ENCODE measurements around the gene IQGAP3. TPM values are rescaled to one million over a fixed set of nuclear protein-coding genes. Genes with fewer than 3 reads are reported as not detected.
A peak's percentile ranks its signal among the peaks of the same experiment; 100 is the strongest.

Gene IQGAP3
- total RNA-seq, 1 experiment from 2014 or later = 48.3 TPM

DNA sequence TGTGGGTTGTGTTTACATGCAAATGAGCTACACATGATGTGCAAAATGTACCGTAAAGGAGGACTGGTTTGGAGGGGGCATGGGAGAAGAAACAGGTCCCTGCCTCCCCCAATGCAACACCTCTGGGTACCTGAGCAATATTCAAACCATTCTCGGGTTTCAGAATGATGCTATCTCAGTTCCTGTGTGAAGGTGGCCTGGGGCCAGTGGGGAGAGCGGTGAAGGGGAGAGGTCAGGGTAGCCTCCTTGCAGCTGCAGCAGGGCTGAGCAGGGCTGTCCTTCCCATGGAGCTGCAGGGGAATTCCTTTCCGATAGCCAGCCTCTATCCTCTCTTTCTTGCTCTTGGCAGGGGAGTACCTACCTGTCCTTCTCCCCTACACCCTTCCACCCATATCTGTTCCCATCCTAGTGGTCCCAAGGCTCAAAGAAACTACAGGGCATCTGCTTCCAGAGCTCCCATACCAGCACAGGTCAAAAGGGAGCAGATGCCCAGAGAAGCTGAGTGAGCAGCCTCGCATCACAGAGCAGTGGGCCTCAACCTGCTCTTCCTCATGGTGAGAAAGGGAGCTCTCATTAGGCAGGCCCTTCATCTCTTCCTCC is 83.7 kb downstream of the IQGAP3 start:
- H3K4me3 Mint-ChIP-seq (ENCODE audit: unreplicated experiment) = no peak overlapping the region
- peak overlapping the region; percentile 74 for H3K27ac Mint-ChIP-seq (ENCODE audit: low read depth, unreplicated experiment)
- H3K36me3 Mint-ChIP-seq (ENCODE audit: insufficient read depth, unreplicated experiment) = peaks cover 20% of the 10 kb centered on the region
- DNase-seq (ENCODE audit: unreplicated experiment) = no peak
- peaks cover 72% of the 10 kb centered on the region for H3K4me1 Mint-ChIP-seq (ENCODE audit: insufficient read depth, unreplicated experiment)
- no TSS peak for BruUV-seq (replicated peaks)
- TF ChIP-seq, protein P1, sequence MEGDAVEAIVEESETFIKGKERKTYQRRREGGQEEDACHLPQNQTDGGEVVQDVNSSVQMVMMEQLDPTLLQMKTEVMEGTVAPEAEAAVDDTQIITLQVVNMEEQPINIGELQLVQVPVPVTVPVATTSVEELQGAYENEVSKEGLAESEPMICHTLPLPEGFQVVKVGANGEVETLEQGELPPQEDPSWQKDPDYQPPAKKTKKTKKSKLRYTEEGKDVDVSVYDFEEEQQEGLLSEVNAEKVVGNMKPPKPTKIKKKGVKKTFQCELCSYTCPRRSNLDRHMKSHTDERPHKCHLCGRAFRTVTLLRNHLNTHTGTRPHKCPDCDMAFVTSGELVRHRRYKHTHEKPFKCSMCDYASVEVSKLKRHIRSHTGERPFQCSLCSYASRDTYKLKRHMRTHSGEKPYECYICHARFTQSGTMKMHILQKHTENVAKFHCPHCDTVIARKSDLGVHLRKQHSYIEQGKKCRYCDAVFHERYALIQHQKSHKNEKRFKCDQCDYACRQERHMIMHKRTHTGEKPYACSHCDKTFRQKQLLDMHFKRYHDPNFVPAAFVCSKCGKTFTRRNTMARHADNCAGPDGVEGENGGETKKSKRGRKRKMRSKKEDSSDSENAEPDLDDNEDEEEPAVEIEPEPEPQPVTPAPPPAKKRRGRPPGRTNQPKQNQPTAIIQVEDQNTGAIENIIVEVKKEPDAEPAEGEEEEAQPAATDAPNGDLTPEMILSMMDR (IDR thresholded peaks at IDR 0.05; ENCODE audit: unreplicated experiment) = no peak
- POLR2A ChIA-PET = interaction anchor here (0.6 to 4.7 kb wide), 3 partner anchors 12 to 31 kb away, joined by 3 to 45 read pairs (median 4); partner anchors contain the start of gene MEF2D
- intact Hi-C loops (cut with micrococcal nuclease) = no loop called here
- peaks cover 7% of the 10 kb centered on the region for H3K9me3 Mint-ChIP-seq (ENCODE audit: unreplicated experiment)
- H3K27me3 Mint-ChIP-seq (ENCODE audit: insufficient read depth, unreplicated experiment) = no peaks in the 10 kb centered on the region
- CTCF ChIA-PET = interaction anchor here (0.5 to 2.2 kb wide), 5 partner anchors 14 to 172 kb away, joined by 3 to 8 read pairs (median 4); no protein-coding TSS in a partner anchor

DNA sequence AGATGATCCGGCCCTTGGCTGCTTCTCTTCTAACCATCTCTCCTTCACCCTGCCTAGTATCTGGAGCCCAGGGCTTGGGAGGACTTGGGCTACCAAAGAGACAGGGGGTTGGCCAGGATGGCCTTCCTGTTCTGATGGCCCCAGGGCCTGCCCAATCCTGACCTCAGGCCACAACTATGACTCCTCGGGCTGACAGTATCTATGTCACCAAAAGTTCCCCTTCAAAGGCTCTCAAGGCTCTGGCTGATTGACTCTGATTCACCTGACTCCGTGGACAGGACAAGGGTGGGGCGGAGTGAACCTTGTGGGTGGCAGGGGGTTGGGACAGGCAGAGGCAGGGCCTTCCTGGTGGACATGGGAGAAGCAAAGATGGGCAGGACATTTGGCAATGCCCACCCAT is 84.5 kb downstream of the IQGAP3 start:
- CTCF ChIA-PET = interaction anchor here (0.5 to 1.3 kb wide), 4 partner anchors 18 to 228 kb away, joined by 3 to 5 read pairs (median 4); no protein-coding TSS in a partner anchor
- H3K9me3 Mint-ChIP-seq (ENCODE audit: unreplicated experiment) = peaks cover 7% of the 10 kb centered on the region
- H3K27ac Mint-ChIP-seq (ENCODE audit: low read depth, unreplicated experiment) = peak overlapping the region; percentile 74
- peaks cover 73% of the 10 kb centered on the region for H3K4me1 Mint-ChIP-seq (ENCODE audit: insufficient read depth, unreplicated experiment)
- no peak overlapping the region for H3K4me3 Mint-ChIP-seq (ENCODE audit: unreplicated experiment)
- H3K36me3 Mint-ChIP-seq (ENCODE audit: insufficient read depth, unreplicated experiment) = peaks cover 27% of the 10 kb centered on the region
- BruUV-seq (replicated peaks) = no TSS peak
- H3K27me3 Mint-ChIP-seq (ENCODE audit: insufficient read depth, unreplicated experiment) = no peaks in the 10 kb centered on the region
- intact Hi-C loops (cut with micrococcal nuclease) = no loop called here
- no peak for DNase-seq (ENCODE audit: unreplicated experiment)
- POLR2A ChIA-PET = interaction anchor here (4.7 kb wide), 1 partner anchor 13 kb away, joined by 45 read pairs; the partner anchor contains the start of gene MEF2D
- TF ChIP-seq, protein P1 (IDR thresholded peaks at IDR 0.05; ENCODE audit: unreplicated experiment) = no peak

DNA sequence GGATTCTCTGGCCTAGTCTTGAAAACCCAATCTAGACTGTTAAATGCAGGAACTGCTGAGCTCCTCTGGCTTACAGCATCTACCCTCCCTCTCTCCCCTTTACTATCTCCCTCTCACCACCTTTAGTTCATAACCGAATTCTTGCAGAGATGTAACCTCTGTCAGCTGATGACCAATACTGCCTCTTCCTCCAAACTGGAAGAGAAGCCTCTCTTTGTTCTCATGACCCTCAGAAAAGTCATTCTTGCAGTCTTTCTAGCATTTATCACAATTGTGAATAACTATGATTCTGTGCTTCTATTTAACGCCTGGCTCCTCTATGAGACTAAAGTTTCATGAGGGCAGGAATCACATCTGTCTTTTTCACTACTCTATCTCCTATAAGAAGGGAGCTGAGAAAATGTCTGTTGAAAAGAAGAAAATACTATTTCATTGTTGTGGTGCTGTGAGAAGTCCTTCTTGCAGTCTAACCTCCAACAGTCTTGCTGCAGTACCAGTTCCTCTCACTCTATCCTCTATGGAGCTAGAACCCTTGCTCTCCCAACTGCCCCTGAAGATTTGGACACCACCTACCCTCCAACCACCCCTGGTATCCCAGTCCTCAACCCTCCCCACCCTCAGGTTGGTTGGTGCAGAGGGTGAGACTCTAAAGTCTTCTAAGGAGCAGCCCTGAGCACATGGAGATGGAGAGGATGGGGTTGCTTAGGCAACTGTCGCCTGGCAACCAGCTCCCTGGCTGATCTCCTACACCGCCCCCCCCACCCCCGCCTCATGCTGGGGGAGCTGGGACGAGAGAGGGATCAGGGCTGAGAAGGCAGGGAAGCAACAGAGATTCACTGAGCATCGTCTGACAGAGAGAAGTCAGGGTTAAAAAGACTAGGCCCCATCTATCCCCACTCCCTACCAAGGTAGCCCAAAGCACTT is 85.7 kb downstream of the IQGAP3 start:
- BruUV-seq (replicated peaks) = no TSS peak
- TF ChIP-seq, protein P1 (IDR thresholded peaks at IDR 0.05; ENCODE audit: unreplicated experiment) = no peak
- CTCF ChIA-PET = interaction anchor here (0.6 to 8.2 kb wide), 8 partner anchors 11 to 270 kb away, joined by 3 to 83 read pairs (median 4); partner anchors contain the start of gene MEF2D
- intact Hi-C loops (cut with micrococcal nuclease) = no loop called here
- Mint-ChIP-seq H3K27ac (ENCODE audit: low read depth, unreplicated experiment) (peak overlapping the region; percentile 74), H3K4me1 (ENCODE audit: insufficient read depth, unreplicated experiment) (peaks cover 66% of the 10 kb centered on the region), H3K9me3 (ENCODE audit: unreplicated experiment) (peaks cover 7% of the 10 kb centered on the region), H3K4me3 (ENCODE audit: unreplicated experiment) (no peak overlapping the region), H3K27me3 (ENCODE audit: insufficient read depth, unreplicated experiment) (no peaks in the 10 kb centered on the region), H3K36me3 (ENCODE audit: insufficient read depth, unreplicated experiment) (peaks cover 27% of the 10 kb centered on the region)
- POLR2A ChIA-PET = interaction anchor here (1.3 to 4.8 kb wide), 2 partner anchors 13 to 114 kb away, joined by 3 to 33 read pairs; partner anchors contain the start of gene MEF2D
- no peak for DNase-seq (ENCODE audit: unreplicated experiment)

DNA sequence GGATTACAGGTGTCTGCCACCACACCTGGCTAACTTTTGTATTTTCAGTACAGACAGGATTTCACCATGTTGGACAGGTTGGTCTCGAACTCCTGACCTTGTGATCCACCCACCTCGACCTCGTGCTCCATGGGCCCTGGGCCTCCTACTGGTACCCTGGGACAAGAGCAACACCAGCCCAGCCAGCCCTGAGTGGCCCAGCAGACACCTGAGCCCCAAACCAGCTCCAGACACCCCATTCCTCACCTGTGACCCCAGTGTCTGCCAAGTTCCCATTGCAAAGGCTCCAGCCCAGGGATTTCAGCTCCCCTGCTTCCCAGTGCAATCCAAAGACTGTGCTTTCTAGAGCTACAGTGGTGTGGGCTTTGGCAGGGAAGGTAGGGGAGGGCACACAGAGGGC is 86.4 kb downstream of the IQGAP3 start:
- Mint-ChIP-seq H3K4me3 (ENCODE audit: unreplicated experiment) (no peak overlapping the region), H3K9me3 (ENCODE audit: unreplicated experiment) (peaks cover 7% of the 10 kb centered on the region), H3K4me1 (ENCODE audit: insufficient read depth, unreplicated experiment) (peaks cover 61% of the 10 kb centered on the region), H3K36me3 (ENCODE audit: insufficient read depth, unreplicated experiment) (peaks cover 32% of the 10 kb centered on the region), H3K27ac (ENCODE audit: low read depth, unreplicated experiment) (no peak overlapping the region), H3K27me3 (ENCODE audit: insufficient read depth, unreplicated experiment) (no peaks in the 10 kb centered on the region)
- no TSS peak for BruUV-seq (replicated peaks)
- intact Hi-C loops (cut with micrococcal nuclease) = no loop called here
- DNase-seq (ENCODE audit: unreplicated experiment) = no peak
- ChIA-PET CTCF (interaction anchor here (0.6 to 8.2 kb wide), 11 partner anchors 12 to 270 kb away, joined by 3 to 83 read pairs (median 4); partner anchors contain the start of gene MEF2D), POLR2A (interaction anchor here (1.3 to 4.8 kb wide), 3 partner anchors 14 to 115 kb away, joined by 3 to 33 read pairs (median 3); partner anchors contain the start of gene MEF2D)
- TF ChIP-seq, protein P1 (IDR thresholded peaks at IDR 0.05; ENCODE audit: unreplicated experiment) = no peak

Measured in MCF 10A (cell line).